Sigmoid colon (tissue), 7 donors: ENCODE results near the gene NACA2. TPM values are rescaled to one million over a fixed set of nuclear protein-coding genes. Genes with fewer than 3 reads are reported as not detected.

Source experiments
- DNase-seq: peaks from one replicate; pipeline ENCODE4 v3.0.0-alpha.2; 2019
- H3K27ac ChIP-seq, 4 donors: fragments of 200-600 bp; sonication (generic); one replicate each; pipeline ENCODE4 v1.5.1; 2016 to 2019; ENCODE audit warnings: mild to moderate bottlenecking in 1 of 4
- H3K27me3 ChIP-seq, 3 donors: fragments of 200-600 bp; sonication (generic); one replicate each; pipeline ENCODE4 v1.5.1; 2019; ENCODE audit warnings: mild to moderate bottlenecking in 1 of 3
- H3K36me3 ChIP-seq, 4 donors: fragments of 200-600 bp; sonication (generic); one replicate each; pipeline ENCODE4 v1.5.1; 2016 to 2019
- H3K4me1 ChIP-seq, 4 donors: fragments of 200-600 bp; sonication (generic); one replicate each; pipeline ENCODE4 v1.5.1; 2017 to 2019
- H3K4me3 ChIP-seq, 4 donors: fragments of 200-600 bp; sonication (generic); one replicate each; pipeline ENCODE4 v1.5.1; 2017 to 2019; ENCODE audit warnings: mild to moderate bottlenecking in 2 of 4, moderate library complexity in 1 of 4
- H3K9me3 ChIP-seq, 4 donors: fragments of 200-600 bp in 3 of 4; sonication (generic) in 3 of 4; one replicate each; pipeline versions ENCODE4 v1.5.1 to v1.6.1; 2013 to 2019
- CTCF ChIP-seq, 4 experiments: fragments of 450-650 bp in 3 of 4; fragments of 200-600 bp in 1 of 4; IDR thresholded peaks; one replicate each; pipeline ENCODE4 v1.5.1; 2016 to 2019; ENCODE audit warnings: antibody characterized with exemption in 4 of 4, mild to moderate bottlenecking in 3 of 4, moderate library complexity in 2 of 4
- EP300 ChIP-seq, 4 donors: sonication (generic); formaldehyde crosslinking; IDR thresholded peaks; one replicate each; pipeline ENCODE4 v1.6.1; 2017; ENCODE audit warnings: antibody characterized with exemption in 4 of 4
- POLR2A ChIP-seq, 2 donors: fragments of 450-650 bp; IDR thresholded peaks; one replicate each; pipeline ENCODE4 v1.6.1; 2016; ENCODE audit warnings: antibody characterized with exemption in 2 of 2, mild to moderate bottlenecking in 2 of 2, moderate library complexity in 2 of 2
- POLR2AphosphoS5 ChIP-seq, 4 donors: sonication (generic); formaldehyde crosslinking; IDR thresholded peaks; one replicate each; pipeline ENCODE4 v1.6.1; 2017; ENCODE audit warnings: antibody characterized with exemption in 4 of 4
- WGBS, 2 donors: extraction: QIAGEN DNeasy Blood & Tissue Kit; methylation state at CpG; one replicate each; pipeline ENCODE4 v1.1.7; 2013; 5-methylcytosine and 5-hydroxymethylcytosine counted together
- intact Hi-C: fragments of 100-400 bp; cut with DNase I; formaldehyde crosslinking; loops from one replicate; pipeline ENCODE4 v1.15.1; 2023
- polyA plus RNA-seq, 3 donors: library from polyadenylated mRNA; stranded (reverse); fragments of 200-250 nt; gene quantifications; one replicate each; pipeline ENCODE4 v1.2.3, GENCODE V29; 2013
- total RNA-seq, 4 donors: library from RNA; depleted of rRNA; stranded (reverse); fragments of >200 nt; gene quantifications; one replicate each; pipeline ENCODE4 v1.1.0, GENCODE V29; 2016
- donor health status: healthy with polysubstance abuse.
- donor health status: Bipolar disorder and iron deficiency.
- donor health status: healthy.

The NACA2 gene
- total and polyA plus RNA-seq, 7 donors, result not detected

- H3K9me3 ChIP-seq, result no peaks in the 10 kb centered on the region
- TF ChIP-seq EP300 (IDR thresholded peaks at IDR 0.05) (no peak), POLR2AphosphoS5 (IDR thresholded peaks at IDR 0.05) (no peak), CTCF (IDR thresholded peaks at IDR 0.05) (no peak), POLR2A (IDR thresholded peaks at IDR 0.05) (no peak)
- DNase-seq, result no peak
- intact Hi-C loops, result no loop called here
- H3K4me1 ChIP-seq, result no peaks in the 10 kb centered on the region
- H3K4me3 ChIP-seq, result no peak overlapping the region
- no peaks in the 10 kb centered on the region for H3K36me3 ChIP-seq
- no peak overlapping the region for H3K27ac ChIP-seq
- no peaks in the 10 kb centered on the region for H3K27me3 ChIP-seq
These were observed 43.9 kb downstream of the NACA2 start for GRCh38 chr17:61547113-61547512.

GRCh38 chr17:61545335-61545938 is 45.6 kb downstream of the NACA2 start:
- intact Hi-C loops, result no loop called here
- no peaks in the 10 kb centered on the region for H3K27me3 ChIP-seq
- WGBS, 2 donors, result 93 to 95% methylated on average over 1 of the region's 1 CpG

GRCh38 chr17:61543786-61544415 is 47.1 kb downstream of the NACA2 start:
- H3K27ac ChIP-seq, result no peak overlapping the region
- no peak for TF ChIP-seq POLR2AphosphoS5 (IDR thresholded peaks at IDR 0.05)
- peak in 1 of 2 donors; percentile 11 for TF ChIP-seq POLR2A (IDR thresholded peaks at IDR 0.05)
- intact Hi-C loops, result no loop called here
- 66 to 80% methylated on average over 9 of the region's 9 CpGs for WGBS, 2 donors
- H3K4me1 ChIP-seq, result no peaks in the 10 kb centered on the region
- H3K9me3 ChIP-seq, result peaks cover 0 to 7% (median 3%) of the 10 kb centered on the region in 4 donors
- no peaks in the 10 kb centered on the region for H3K27me3 ChIP-seq
- H3K4me3 ChIP-seq, result no peak overlapping the region
- DNase-seq, result no peak
- H3K36me3 ChIP-seq, result no peaks in the 10 kb centered on the region

More at GRCh38 chr17:61545335-61545938, 45.6 kb downstream of the NACA2 start:
- no peak overlapping the region for H3K27ac ChIP-seq
- no peaks in the 10 kb centered on the region for H3K4me1 ChIP-seq
- peaks cover 0 to 7% (median 3%) of the 10 kb centered on the region in 4 donors for H3K9me3 ChIP-seq
- TF ChIP-seq POLR2AphosphoS5 (IDR thresholded peaks at IDR 0.05) (no peak), EP300 (IDR thresholded peaks at IDR 0.05) (no peak), POLR2A (IDR thresholded peaks at IDR 0.05) (no peak), CTCF (IDR thresholded peaks at IDR 0.05) (no peak)
- H3K36me3 ChIP-seq, result no peaks in the 10 kb centered on the region
- DNase-seq, result no peak
- H3K4me3 ChIP-seq, result no peak overlapping the region

GRCh38 chr17:61542027-61542426 is 49.0 kb downstream of the NACA2 start:
- 93 to 96% methylated on average over 8 of the region's 8 CpGs for WGBS, 2 donors

GRCh38 chr17:61540874-61541273 is 50.1 kb downstream of the NACA2 start:
- H3K4me3 ChIP-seq, result no peak overlapping the region
- no peaks in the 10 kb centered on the region for H3K27me3 ChIP-seq
- TF ChIP-seq CTCF (IDR thresholded peaks at IDR 0.05), result no peak
- TF ChIP-seq POLR2A (IDR thresholded peaks at IDR 0.05), result no peak
- TF ChIP-seq EP300 (IDR thresholded peaks at IDR 0.05), result no peak
- TF ChIP-seq POLR2AphosphoS5 (IDR thresholded peaks at IDR 0.05), result no peak
- H3K27ac ChIP-seq, result no peak overlapping the region
- DNase-seq, result no peak
- peaks cover 0 to 7% (median 3%) of the 10 kb centered on the region in 4 donors for H3K9me3 ChIP-seq
- H3K4me1 ChIP-seq, result no peaks in the 10 kb centered on the region
- no peaks in the 10 kb centered on the region for H3K36me3 ChIP-seq
- 68 to 86% methylated on average over 1 of the region's 1 CpG for WGBS, 2 donors
- intact Hi-C loops, result no loop called here

More at GRCh38 chr17:61542027-61542426, 49.0 kb downstream of the NACA2 start:
- DNase-seq, result no peak
- no peak overlapping the region for H3K4me3 ChIP-seq
- H3K27ac ChIP-seq, result no peak overlapping the region
- H3K9me3 ChIP-seq, result peaks cover 0 to 7% (median 3%) of the 10 kb centered on the region in 4 donors
- H3K36me3 ChIP-seq, result no peaks in the 10 kb centered on the region
- no peak for TF ChIP-seq POLR2AphosphoS5 (IDR thresholded peaks at IDR 0.05)
- no peak for TF ChIP-seq EP300 (IDR thresholded peaks at IDR 0.05)
- no peak for TF ChIP-seq POLR2A (IDR thresholded peaks at IDR 0.05)
- no peaks in the 10 kb centered on the region for H3K27me3 ChIP-seq
- H3K4me1 ChIP-seq, result no peaks in the 10 kb centered on the region
- intact Hi-C loops, result no loop called here

Other genes starting within 250 kb of the NACA2 start
- gene TBX2, start 191.4 kb downstream of the NACA2 start, total RNA-seq, result 1 to 10 TPM in 3 of 4 donors, under 1 TPM in 1; 0.99 to 5.3 (median 2.3) TPM
- 1 to 10 TPM; 2.3 to 5.3 (median 3.6) TPM for gene TBX2, start 191.4 kb downstream of the NACA2 start, polyA plus RNA-seq
- not detected for gene TBX4, start 138.8 kb downstream of the NACA2 start, total RNA-seq
- gene TBX4, start 138.8 kb downstream of the NACA2 start, polyA plus RNA-seq, result not detected